ENCODE data around the gene ZNF280A.
"Not testable (repeated sequence)": the region's sequence is repeated elsewhere in the genome, so short reads cannot be mapped to it uniquely, and the experiment has no call there.

The ZNF280A gene

GRCh38 chr22:22468794-22469469, 51.1 kb downstream of the ZNF280A start:
- DNase-seq (ENCODE audit: low read depth in 2 of 2), result not testable (repeated sequence)

GRCh38 chr22:22467112-22467511, 53.0 kb downstream of the ZNF280A start:
- DNase-seq (ENCODE audit: low read depth in 2 of 2), result no peak

- no peak for DNase-seq (ENCODE audit: low read depth in 2 of 2)
Observed at GRCh38 chr22:22465782-22466181, 54.3 kb downstream of the ZNF280A start.

- no peak for DNase-seq (ENCODE audit: low read depth in 2 of 2)
Observed at GRCh38 chr22:22465094-22465602, 54.9 kb downstream of the ZNF280A start.

GRCh38 chr22:22464541-22465054, 55.5 kb downstream of the ZNF280A start:
- no peak for DNase-seq (ENCODE audit: low read depth in 2 of 2)

- DNase-seq (ENCODE audit: low read depth in 2 of 2), result peak; percentile 20 to 24
Observed at GRCh38 chr22:22463855-22464540, 56.1 kb downstream of the ZNF280A start.

Measured in fibroblast of skin of left biceps (primary cell).